MV-4-11 (cell line): ENCODE measurements around the gene EIF5A.

Experiments
- DNase-seq: peaks from one replicate; lab custom pipeline; 2025; lab: John Stamatoyannopoulos, UW

Gene EIF5A

GRCh38 chr17:7306911-7307685 is at the start of gene EIF5A:
EIF5A (plus strand) TSS chr17:7307628; CDS start chr17:7309636, 2,008 bp downstream.
- peak; percentile 100 for DNase-seq

DNA sequence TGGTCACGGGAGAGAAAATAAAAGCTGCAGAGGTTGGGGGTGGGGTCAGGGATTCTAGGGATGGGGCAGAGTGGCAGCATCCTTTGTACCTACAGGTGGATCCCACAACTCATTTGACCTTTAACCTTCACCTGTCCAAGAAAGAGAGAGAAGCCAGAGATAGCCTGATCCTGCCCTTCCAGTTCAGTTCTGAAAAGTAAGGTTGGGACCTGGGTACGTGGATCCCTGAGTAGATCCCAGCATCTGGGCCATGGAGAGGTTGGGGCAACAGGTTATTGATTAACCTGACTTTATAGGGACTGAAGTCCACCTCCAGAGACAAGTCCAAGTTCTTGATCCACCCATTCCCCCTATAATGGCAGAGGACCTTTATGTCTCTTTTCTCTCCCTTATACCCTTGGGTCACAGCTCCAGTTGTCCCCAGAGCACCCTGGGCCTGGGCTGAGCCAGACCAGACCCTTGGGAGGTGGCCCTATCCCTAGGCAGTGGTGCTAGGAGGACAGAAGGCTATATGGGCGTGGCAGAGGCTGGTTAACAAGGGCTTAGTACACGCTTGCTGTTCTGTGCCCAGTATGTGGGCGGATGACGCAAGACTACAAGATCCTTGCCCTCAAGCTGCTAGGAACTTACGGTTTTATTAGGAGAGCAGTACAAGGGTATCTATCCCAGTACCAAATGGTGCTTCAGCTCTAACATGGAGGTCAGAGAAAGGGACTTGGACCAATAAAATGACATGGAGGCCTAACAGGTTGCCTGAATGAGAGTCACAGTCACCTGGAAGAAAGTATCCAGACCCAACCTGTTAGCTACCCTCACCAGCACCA is 48.5 kb upstream of the EIF5A start:
- peak; percentile 82 for DNase-seq

- DNase-seq = no peak
Observed at GRCh38 chr17:7259555-7259889, 47.9 kb upstream of the EIF5A start.

DNA sequence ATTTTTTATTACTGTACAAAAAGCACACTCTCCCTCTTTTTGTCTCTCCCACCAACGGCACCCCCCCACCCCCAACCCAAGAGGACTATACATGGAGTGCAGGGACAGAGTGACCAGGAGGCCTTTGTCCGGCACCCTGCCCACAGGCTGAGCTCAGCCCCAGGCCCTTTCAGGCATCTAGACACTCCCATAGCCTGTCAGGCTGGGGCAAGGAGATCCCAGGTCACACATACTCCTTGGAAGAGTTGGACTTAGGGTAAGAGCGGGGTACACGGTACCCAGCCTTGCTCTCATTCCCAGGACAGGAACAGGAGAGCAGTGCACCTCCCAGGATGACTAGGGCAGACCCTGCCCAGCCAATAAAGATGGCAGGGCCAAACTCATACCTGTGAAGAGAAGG is 47.3 kb upstream of the EIF5A start:
- no peak for DNase-seq

GRCh38 chr17:7260651-7261378 is 46.6 kb upstream of the EIF5A start:
- DNase-seq = no peak

DNA sequence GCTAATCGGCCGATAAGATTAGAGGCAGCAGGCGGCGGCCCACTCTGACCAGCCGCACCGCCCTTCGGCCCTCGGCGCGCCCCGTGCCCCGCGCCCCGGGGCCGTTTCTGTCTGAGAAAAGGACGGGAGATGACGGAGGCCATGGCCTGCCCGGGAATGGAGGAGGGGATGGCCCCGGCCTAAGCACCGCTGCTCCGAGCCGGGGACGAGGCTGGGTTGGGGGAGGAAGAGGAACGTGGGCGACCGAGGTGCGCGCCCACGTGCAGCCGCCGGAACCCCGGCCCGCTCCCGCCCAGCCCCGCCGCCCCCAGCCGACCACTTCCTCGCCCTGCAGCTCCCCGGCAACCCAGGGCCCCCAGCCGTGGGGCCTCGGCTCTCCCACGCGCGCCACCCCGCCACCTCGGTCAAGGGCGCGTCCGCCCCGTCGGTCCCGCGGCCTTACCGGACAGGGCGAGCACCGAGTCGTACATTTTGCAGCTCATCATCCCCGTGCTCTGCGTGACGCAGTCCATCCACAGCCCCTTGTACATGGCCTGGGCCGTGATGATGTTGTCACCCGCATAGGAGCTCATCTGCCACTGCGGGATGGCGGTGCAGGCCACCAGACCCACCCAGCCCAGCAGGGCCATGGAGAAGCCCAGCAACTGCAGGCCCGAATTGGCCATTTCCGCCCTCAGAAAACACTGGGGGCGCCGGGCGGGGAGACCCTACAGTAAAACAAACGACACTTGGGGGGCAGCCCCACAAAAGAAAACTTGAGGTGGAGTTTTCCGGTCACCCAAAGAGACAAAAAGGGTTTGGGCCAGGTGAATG is 45.8 kb upstream of the EIF5A start:
- no peak for DNase-seq

DNA sequence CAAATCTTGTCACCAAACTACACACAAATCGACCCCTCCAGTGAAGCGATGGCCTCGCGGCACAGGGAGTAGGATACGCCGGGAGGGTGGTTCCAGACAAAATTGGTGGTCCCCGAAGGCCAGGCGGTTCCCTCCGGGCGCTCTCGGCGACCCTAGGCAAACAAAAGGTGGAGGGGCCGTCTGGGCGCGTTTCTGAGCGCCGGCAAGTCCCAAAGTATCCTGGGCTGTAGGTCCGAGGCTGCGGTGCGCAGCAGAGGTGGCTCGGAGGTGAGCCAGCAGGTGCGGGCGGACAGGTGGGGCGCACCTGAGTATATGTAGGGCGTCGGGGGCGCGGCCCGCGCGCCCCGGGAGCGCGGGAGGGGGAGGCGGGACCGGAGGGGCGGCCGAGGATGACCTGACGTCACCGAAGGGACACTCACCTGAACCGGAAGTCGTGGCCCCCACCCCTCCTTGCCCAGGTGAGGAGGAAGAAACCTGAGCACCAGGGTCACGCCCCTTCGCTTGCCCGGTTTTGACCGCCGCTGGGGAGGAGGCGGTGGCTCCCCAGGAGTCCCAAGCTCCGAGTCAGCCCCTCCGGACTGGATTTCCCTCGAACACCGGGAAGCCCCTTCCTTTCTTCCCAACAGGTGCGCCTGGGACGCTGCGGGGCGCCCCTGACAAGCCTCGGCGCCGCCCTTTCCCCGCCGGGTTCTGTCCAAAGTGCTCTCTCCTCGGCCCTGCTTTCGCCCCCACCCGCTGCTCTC is 45.1 kb upstream of the EIF5A start, which contains the start of gene CLDN7:
Gene CLDN7 (minus strand): TSS at position 287 of the 743 bp plus-strand sequence. CDS start 435 bp downstream, outside the sequence.
- DNase-seq = no peak

DNA sequence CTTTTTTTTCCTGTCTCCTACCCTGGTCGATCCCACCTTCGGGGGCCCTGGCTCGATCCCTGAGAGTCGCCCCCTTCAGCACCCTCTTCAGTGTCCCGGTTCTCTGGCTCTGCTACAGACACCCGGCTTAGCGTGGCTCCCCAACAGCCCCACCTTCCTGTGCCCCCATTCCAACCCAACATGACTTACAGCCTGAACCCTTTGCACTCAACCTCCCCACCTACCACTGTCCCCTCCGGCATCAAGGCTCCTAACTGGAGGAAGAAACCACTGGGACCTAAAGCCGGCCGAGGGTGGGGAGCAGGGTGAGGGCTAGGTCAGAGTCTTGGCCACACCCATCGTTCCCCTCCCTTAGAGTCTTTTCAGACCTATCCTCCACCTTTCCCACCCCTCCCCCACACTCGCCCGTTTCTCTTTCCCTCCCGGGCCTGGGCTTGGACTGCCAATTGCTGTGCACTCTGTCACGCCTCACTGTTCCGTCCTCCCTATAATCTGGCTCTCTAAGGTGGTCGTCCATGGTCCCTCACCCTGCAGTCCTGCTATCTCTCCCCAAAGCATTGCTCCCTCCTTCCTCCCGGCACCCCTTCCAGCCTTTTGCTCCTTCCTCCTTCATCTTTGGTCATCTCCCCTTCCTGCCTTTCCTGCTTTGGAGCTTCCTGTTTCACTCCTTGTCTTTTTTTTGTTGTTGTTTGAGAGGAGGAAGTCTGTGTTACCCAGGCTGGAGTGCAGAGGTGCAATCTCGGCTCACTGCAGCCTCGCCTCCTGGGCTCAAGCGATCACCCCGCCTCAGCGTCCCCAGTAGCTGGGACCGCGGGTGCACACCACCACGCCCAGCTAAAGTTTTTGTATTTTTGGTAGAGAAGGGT is 44.3 kb upstream of the EIF5A start:
- DNase-seq = peak; percentile 42

DNA sequence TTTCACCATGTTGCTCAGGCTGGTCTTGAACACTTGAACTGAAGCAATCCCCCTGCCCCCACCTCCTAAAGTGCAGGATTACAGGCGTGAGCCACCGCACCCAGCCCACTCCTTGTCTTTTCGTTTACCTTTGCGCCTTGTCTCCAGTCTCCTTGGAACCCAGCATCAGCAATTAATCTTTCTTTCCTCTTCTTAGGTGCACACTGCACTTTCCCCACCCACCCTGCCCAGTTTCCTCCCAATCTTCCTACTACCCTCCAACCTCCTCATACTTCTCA is 43.7 kb upstream of the EIF5A start:
- DNase-seq = no peak

- DNase-seq = no peak
Observed at GRCh38 chr17:7266784-7267183, 40.6 kb upstream of the EIF5A start.

- no peak for DNase-seq
Observed at GRCh38 chr17:7279448-7279847, 28.0 kb upstream of the EIF5A start.

GRCh38 chr17:7280519-7281073 is 26.8 kb upstream of the EIF5A start:
- peak; percentile 80 for DNase-seq

GRCh38 chr17:7281074-7281952 is 26.1 kb upstream of the EIF5A start, which contains the start of gene SLC2A4:
SLC2A4 (plus strand) TSS chr17:7281718; CDS start chr17:7281935, 217 bp downstream.
- peak; percentile 95 for DNase-seq

GRCh38 chr17:7281953-7282751 is 25.3 kb upstream of the EIF5A start:
- DNase-seq = no peak

GRCh38 chr17:7282752-7283321 is 24.6 kb upstream of the EIF5A start:
- no peak for DNase-seq

DNA sequence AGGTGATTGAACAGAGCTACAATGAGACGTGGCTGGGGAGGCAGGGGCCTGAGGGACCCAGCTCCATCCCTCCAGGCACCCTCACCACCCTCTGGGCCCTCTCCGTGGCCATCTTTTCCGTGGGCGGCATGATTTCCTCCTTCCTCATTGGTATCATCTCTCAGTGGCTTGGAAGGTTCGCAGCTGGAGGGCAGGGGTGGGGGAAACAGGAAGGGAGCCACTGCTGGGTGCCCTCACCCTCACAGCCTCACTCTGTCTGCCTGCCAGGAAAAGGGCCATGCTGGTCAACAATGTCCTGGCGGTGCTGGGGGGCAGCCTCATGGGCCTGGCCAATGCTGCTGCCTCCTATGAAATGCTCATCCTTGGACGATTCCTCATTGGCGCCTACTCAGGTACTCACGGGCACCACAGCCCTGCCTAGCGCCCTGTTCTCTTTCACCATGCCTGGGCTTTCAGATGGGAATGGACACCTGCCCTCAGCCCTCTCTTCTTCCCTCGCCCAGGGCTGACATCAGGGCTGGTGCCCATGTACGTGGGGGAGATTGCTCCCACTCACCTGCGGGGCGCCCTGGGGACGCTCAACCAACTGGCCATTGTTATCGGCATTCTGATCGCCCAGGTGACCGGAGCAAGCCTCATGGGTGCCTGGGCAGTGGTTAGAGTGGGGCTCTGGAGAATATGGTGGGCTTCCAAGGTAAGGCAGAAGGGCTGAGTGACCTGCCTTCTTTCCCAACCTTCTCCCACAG is 23.8 kb upstream of the EIF5A start:
- no peak for DNase-seq

- DNase-seq = no peak
Observed at GRCh38 chr17:7284911-7285310, 22.5 kb upstream of the EIF5A start.
